Astrocyte (in vitro differentiated cells and primary cell): ENCODE data around the gene TRMU. TPM values are rescaled to one million over a fixed set of nuclear protein-coding genes. Genes with fewer than 3 reads are reported as not detected.

Source experiments
- DNase-seq: peaks from one replicate; pipeline ENCODE4 v3.0.0-alpha.2; 2010; ENCODE audit warnings: low read depth
- FAIRE-seq: peaks from 2 replicates; lab custom pipeline; 2011; peaks lifted over from hg19 to GRCh38; lab: Jason Lieb, UNC
- H2AFZ ChIP-seq: 2 replicates; pipeline ENCODE4 v1.6.0; 2012; ENCODE audit warnings: low read depth, low read length, inconsistent platforms
- H3K27ac ChIP-seq: 2 replicates; pipeline ENCODE4 v1.5.1; 2011; ENCODE audit warnings: low read depth, low read length, inconsistent platforms
- H3K27me3 ChIP-seq: 2 replicates; pipeline ENCODE4 v1.6.0; 2011; ENCODE audit warnings: low read length, inconsistent platforms; ENCODE audit not compliant: insufficient read depth
- H3K36me3 ChIP-seq: 2 replicates; pipeline ENCODE4 v1.5.1; 2011; ENCODE audit warnings: low read length, inconsistent platforms; ENCODE audit not compliant: insufficient read depth
- H3K4me1 ChIP-seq: 2 replicates; pipeline ENCODE4 v1.5.1; 2011; ENCODE audit warnings: low read length, inconsistent platforms; ENCODE audit not compliant: insufficient read depth
- H3K4me2 ChIP-seq: 2 replicates; pipeline ENCODE4 v1.6.0; 2012; ENCODE audit warnings: low read length, inconsistent platforms
- H3K4me3 ChIP-seq: 2 replicates; pipeline ENCODE4 v1.5.1; 2011; ENCODE audit warnings: low read depth, mild to moderate bottlenecking, low read length, inconsistent platforms; ENCODE audit not compliant: insufficient read depth
- H3K79me2 ChIP-seq: 2 replicates; pipeline ENCODE4 v1.6.0; 2012; ENCODE audit warnings: mild to moderate bottlenecking, low read length, inconsistent platforms; ENCODE audit not compliant: insufficient read depth
- H3K9ac ChIP-seq: 2 replicates; pipeline ENCODE4 v1.6.0; 2012; ENCODE audit warnings: mild to moderate bottlenecking, low read length, inconsistent platforms
- H3K9me3 ChIP-seq: 2 replicates; pipeline ENCODE4 v1.5.1; 2012; ENCODE audit warnings: low read depth, mild to moderate bottlenecking, low read length, inconsistent platforms; ENCODE audit not compliant: insufficient read depth
- H4K20me1 ChIP-seq: 2 replicates; pipeline ENCODE4 v1.6.0; 2012; ENCODE audit warnings: low read length, inconsistent platforms; ENCODE audit not compliant: insufficient read depth
- H3K27ac Mint-ChIP-seq: one replicate; pipeline ENCODE4 v1.8.0; 2021; ENCODE audit warnings: mild to moderate bottlenecking, mixed read lengths; ENCODE audit not compliant: unreplicated experiment
- H3K27me3 Mint-ChIP-seq: one replicate; pipeline ENCODE4 v1.8.0; 2021; ENCODE audit warnings: low read depth, mixed read lengths; ENCODE audit not compliant: unreplicated experiment
- H3K36me3 Mint-ChIP-seq: one replicate; pipeline ENCODE4 v1.8.0; 2021; ENCODE audit warnings: low read depth, mixed read lengths; ENCODE audit not compliant: unreplicated experiment
- H3K4me1 Mint-ChIP-seq: one replicate; pipeline ENCODE4 v1.8.0; 2021; ENCODE audit warnings: low read depth, mixed read lengths; ENCODE audit not compliant: unreplicated experiment
- H3K4me3 Mint-ChIP-seq: one replicate; pipeline ENCODE4 v1.8.0; 2021; ENCODE audit warnings: mild to moderate bottlenecking, moderate library complexity, mixed read lengths; ENCODE audit not compliant: unreplicated experiment
- H3K9me3 Mint-ChIP-seq: one replicate; pipeline ENCODE4 v1.8.0; 2021; ENCODE audit warnings: mild to moderate bottlenecking, mixed read lengths; ENCODE audit not compliant: unreplicated experiment
- EZH2 ChIP-seq: IDR thresholded peaks from 2 replicates; pipeline ENCODE4 v1.6.1; 2012; ENCODE audit warnings: mild to moderate bottlenecking, low read length, inconsistent platforms; ENCODE audit not compliant: insufficient read depth
- total RNA-seq: library from RNA; stranded (reverse); gene quantifications from 2 replicates; pipeline ENCODE4 v1.2.1, GENCODE V29; 2021
- TF ChIP-seq, protein P1 (sequence below): IDR thresholded peaks from 2 replicates; pipeline ENCODE4 v1.5.1; 2011; ENCODE audit warnings: low read depth, mild to moderate bottlenecking, inconsistent platforms, low read length, moderate library complexity; ENCODE audit not compliant: insufficient read depth

The TRMU gene
- total RNA-seq, 1 donor from 2014 or later = 33.4 TPM

DNA sequence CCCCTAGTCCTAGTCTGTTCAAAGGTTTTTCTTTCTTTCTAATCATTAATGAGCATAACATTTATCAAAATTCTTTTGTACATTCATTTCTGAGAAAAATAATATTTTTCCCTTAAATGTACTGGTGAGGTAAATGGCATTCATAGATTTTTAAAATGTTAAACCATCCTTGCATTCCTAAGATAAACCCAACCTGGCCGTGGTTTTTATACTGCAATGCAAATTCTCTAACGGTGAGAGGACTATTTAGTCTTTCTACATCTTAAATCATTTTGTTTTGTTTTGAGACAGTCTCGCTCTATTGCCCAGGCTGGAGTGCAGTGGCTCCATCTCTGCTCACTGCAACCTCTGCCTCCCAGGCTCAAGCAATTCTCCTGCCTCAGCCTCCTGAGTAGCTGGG lies 40.6 kb downstream of the TRMU start:
- Histone ChIP-seq H3K79me2 (no peaks in the 10 kb centered on the region), H3K36me3 (no peaks in the 10 kb centered on the region), H3K9me3 (peaks cover 2% of the 10 kb centered on the region), H4K20me1 (no peaks in the 10 kb centered on the region), H2AFZ (no peak overlapping the region), H3K4me2 (no peak overlapping the region), H3K4me3 (no peak overlapping the region), H3K4me1 (peaks cover 15% of the 10 kb centered on the region), H3K9ac (no peak overlapping the region), H3K27ac (no peak overlapping the region), H3K27me3 (peaks cover 5% of the 10 kb centered on the region)
- H3K27me3 Mint-ChIP-seq = peaks cover 9% of the 10 kb centered on the region
- TF ChIP-seq, protein P1, sequence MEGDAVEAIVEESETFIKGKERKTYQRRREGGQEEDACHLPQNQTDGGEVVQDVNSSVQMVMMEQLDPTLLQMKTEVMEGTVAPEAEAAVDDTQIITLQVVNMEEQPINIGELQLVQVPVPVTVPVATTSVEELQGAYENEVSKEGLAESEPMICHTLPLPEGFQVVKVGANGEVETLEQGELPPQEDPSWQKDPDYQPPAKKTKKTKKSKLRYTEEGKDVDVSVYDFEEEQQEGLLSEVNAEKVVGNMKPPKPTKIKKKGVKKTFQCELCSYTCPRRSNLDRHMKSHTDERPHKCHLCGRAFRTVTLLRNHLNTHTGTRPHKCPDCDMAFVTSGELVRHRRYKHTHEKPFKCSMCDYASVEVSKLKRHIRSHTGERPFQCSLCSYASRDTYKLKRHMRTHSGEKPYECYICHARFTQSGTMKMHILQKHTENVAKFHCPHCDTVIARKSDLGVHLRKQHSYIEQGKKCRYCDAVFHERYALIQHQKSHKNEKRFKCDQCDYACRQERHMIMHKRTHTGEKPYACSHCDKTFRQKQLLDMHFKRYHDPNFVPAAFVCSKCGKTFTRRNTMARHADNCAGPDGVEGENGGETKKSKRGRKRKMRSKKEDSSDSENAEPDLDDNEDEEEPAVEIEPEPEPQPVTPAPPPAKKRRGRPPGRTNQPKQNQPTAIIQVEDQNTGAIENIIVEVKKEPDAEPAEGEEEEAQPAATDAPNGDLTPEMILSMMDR = no peak
- no peak for TF ChIP-seq EZH2
- H3K9me3 Mint-ChIP-seq = peaks cover 19% of the 10 kb centered on the region
- FAIRE-seq (no peak), DNase-seq (peak; percentile 15)
- no peak overlapping the region for H3K27ac Mint-ChIP-seq
- H3K4me3 Mint-ChIP-seq = no peak overlapping the region
- peaks cover 47% of the 10 kb centered on the region for H3K36me3 Mint-ChIP-seq
- peaks cover 5% of the 10 kb centered on the region for H3K4me1 Mint-ChIP-seq

DNA sequence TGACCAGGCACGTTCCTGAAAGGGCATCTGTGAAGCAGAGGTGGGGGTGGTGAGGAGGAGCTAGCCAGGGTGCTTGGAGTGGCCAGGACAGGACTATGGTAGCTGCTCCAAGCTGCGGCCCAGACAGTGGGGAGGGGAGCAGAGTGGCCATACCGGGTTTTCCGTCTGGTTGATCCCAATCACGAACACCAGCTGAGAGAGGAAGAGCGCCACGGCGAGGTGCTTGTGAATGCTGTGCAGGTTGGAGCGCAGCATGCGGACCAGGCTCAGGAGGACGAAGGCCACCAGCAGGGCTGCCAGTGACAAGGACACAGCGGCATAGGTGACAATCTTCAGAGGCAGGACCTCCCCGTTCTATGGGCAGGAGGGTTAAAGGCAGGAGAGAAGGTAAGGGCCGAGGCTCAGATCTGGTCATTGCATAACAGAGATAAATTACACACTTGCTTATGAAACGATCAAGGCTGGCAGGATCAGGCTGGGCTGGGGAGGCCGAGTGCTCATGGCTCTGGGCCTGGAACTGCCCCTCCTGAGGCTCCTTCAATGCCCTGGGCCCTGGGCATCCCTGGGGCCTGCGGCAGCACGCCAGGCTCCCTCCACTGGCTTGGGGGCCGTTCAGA lies 41.5 kb downstream of the TRMU start:
- H3K9me3 Mint-ChIP-seq = peaks cover 19% of the 10 kb centered on the region
- no peaks in the 10 kb centered on the region for H4K20me1 ChIP-seq
- no peak for FAIRE-seq
- no peak overlapping the region for H3K9ac ChIP-seq
- no peak overlapping the region for H3K4me3 ChIP-seq
- H3K27me3 Mint-ChIP-seq = peaks cover 9% of the 10 kb centered on the region
- no peak overlapping the region for H3K27ac ChIP-seq
- peaks cover 2% of the 10 kb centered on the region for H3K9me3 ChIP-seq
- H3K36me3 Mint-ChIP-seq = peaks cover 46% of the 10 kb centered on the region
- peaks cover 15% of the 10 kb centered on the region for H3K4me1 ChIP-seq
- no peak overlapping the region for H3K4me2 ChIP-seq
- peaks cover 5% of the 10 kb centered on the region for H3K27me3 ChIP-seq
- no peaks in the 10 kb centered on the region for H3K36me3 ChIP-seq
- H3K27ac Mint-ChIP-seq = peak overlapping the region; percentile 69
- H2AFZ ChIP-seq = no peak overlapping the region
- TF ChIP-seq, protein P1 = no peak
- TF ChIP-seq EZH2 = no peak
- peaks cover 5% of the 10 kb centered on the region for H3K4me1 Mint-ChIP-seq
- H3K79me2 ChIP-seq = no peaks in the 10 kb centered on the region
- no peak for DNase-seq
- H3K4me3 Mint-ChIP-seq = no peak overlapping the region
